Measurements from ENCODE around the gene LPO. TPM values are rescaled to one million over a fixed set of nuclear protein-coding genes. Genes with fewer than 3 reads are reported as not detected.

The LPO gene
- total and polyA plus RNA-seq, 9 of the 15 experiments (the other 6 are each of a cell fraction or from before 2014, with no cell fraction given), result 0.07 to 0.11 TPM; not detected in 7

- ChIA-PET CTCF (ENCODE audit: low intra/inter-chr PET ratio) (no interaction called here), POLR2A (interaction anchor here (0.6 to 1.7 kb wide), 7 partner anchors 8 to 674 kb away, joined by 3 to 6 read pairs (median 3); no protein-coding TSS in a partner anchor)
- no peak overlapping the region for H3K27ac ChIP-seq (ENCODE audit: extremely low read depth, low read depth, low read length)
- H3K79me2 ChIP-seq (ENCODE audit: control insufficient read depth, insufficient read depth, low read length), result no peaks in the 10 kb centered on the region
- no peak overlapping the region for H3K4me2 ChIP-seq (ENCODE audit: insufficient read depth, low read length)
- H3K27me3 ChIP-seq (ENCODE audit: control insufficient read depth in 2 of 2, insufficient read depth in 2 of 2, low read length in 2 of 2), result peaks cover 5 to 17% of the 10 kb centered on the region in 2 experiments; a peak in 4 of 5 replicates
- no peaks in the 10 kb centered on the region for H4K20me1 ChIP-seq (replicated peaks; ENCODE audit: control insufficient read depth, insufficient read depth, low read length)
- no peaks in the 10 kb centered on the region for H3K9me1 ChIP-seq (ENCODE audit: control insufficient read depth, insufficient read depth, low read length)
- in situ Hi-C loops (cut with MboI), result no loop called here
- intact Hi-C loops (cut with micrococcal nuclease), result no loop called here
- BruUV-seq (replicated peaks), result no TSS peak
- no peak for ATAC-seq
- no peak for TF ChIP-seq BRD9 (IDR thresholded peaks at IDR 0.05; ENCODE audit: low read depth, partially characterized antibody)
- TF ChIP-seq CHAMP1 (IDR thresholded peaks at IDR 0.05), result no peak
- no peak for TF ChIP-seq GATAD2A (IDR thresholded peaks at IDR 0.05)
- peak; percentile 72 for TF ChIP-seq BHLHE40 (IDR thresholded peaks at IDR 0.05; ENCODE audit: low read length)
- no peak for TF ChIP-seq NKRF (IDR thresholded peaks at IDR 0.05; ENCODE audit: borderline replicate concordance)
- no peak for TF ChIP-seq HDAC2 (IDR thresholded peaks at IDR 0.05)
- peak; percentile 35 for TF ChIP-seq EGR1 (conservative IDR thresholded peaks at IDR 0.05)
- 0 out of 2 replicates have a peak, but pooled peaks have one; percentile 23 for TF ChIP-seq FOXJ2 (tag; IDR thresholded peaks at IDR 0.05)
- no peak for TF ChIP-seq ZNF212 (CRISPR knock-in tag; IDR thresholded peaks at IDR 0.05)
- TF ChIP-seq ZNF41 (CRISPR knock-in tag; conservative IDR thresholded peaks at IDR 0.05), result no peak
- FAIRE-seq, result no peak
- H3K9ac ChIP-seq (ENCODE audit: insufficient read depth in 1 of 2, low read depth in 2 of 2, low read length in 2 of 2), result no peak overlapping the region
- H3K4me3 ChIP-seq, result no peak overlapping the region
- WGBS (ENCODE audit: insufficient coverage, low coverage, missing lambda C conversion rate), result 6% methylated on average over 2 of the region's 2 CpGs
- no peak overlapping the region for H2AFZ ChIP-seq (ENCODE audit: low read depth, low read length)
- H3K9me3 ChIP-seq (replicated peaks; ENCODE audit: control insufficient read depth, insufficient read depth, low read depth, low read length), result no peaks in the 10 kb centered on the region
- DNase-seq (ENCODE audit: extremely low read depth in 1 of 4, low spot score in 3 of 4), result no peak
- no peaks in the 10 kb centered on the region for H3K36me3 ChIP-seq (ENCODE audit: control insufficient read depth, insufficient read depth, low read length)
- peaks cover 0 to 14% of the 10 kb centered on the region in 2 experiments; a peak in 3 of 5 replicates for H3K4me1 ChIP-seq (replicated peaks in 1 of 2; ENCODE audit: control insufficient read depth in 2 of 2, insufficient read depth in 2 of 2, low read length in 2 of 2)
Observed at GRCh38 chr17:58236394-58236793, 2.0 kb upstream of the LPO start.

All from K562 (cell line).